HPDE6-E6E7 (cell line): ENCODE measurements around the gene TOM1.
A peak's percentile ranks its signal among the peaks of the same experiment; 100 is the strongest.

ENCODE experiments used
- DNase-seq: peaks from one replicate; pipeline ENCODE4 v3.0.0; 2011; ENCODE audit warnings: missing footprints; ENCODE audit errors: extremely low spot score

Gene TOM1

DNA sequence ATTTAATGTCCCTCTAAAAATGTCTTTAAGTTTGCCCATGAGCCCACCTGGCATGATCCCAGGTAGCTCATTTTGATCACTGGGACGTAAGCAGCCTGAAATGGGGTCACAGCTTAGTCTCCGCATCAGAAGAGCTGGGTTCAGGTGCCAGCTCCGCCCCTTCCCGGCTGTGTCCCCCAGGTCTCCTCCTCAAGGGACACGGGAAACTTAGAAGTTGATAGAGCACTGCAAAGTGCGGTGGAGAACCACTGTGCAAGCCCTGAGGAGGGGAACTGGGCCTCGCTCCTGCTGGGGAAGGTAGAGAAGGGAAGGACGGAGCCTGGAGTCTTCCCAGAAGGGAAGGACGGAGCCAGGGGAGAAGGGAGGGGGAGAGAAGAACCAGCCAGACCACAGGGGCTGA, 7.7 kb downstream of the TOM1 start:
- DNase-seq: no peak

DNA sequence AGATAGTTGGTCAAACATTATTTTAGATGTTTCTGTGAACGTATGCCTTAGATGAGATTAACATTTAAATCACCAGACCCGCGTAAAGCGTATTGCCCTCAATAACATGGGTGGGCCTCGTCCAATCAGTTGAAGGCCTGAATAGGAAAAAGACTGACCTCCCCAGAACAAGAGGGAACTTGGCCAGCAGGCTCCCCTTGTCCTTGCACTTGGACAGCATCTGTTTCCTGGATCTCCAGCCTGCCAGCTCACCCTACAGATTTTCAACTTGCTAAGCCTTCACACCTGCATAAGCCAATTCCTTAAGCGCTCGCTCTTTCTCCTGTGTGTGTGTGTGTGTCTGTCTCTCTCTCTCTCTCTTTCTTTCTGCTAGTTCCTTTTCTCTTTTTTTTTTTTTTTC, 8.2 kb downstream of the TOM1 start:
- DNase-seq: no peak

DNA sequence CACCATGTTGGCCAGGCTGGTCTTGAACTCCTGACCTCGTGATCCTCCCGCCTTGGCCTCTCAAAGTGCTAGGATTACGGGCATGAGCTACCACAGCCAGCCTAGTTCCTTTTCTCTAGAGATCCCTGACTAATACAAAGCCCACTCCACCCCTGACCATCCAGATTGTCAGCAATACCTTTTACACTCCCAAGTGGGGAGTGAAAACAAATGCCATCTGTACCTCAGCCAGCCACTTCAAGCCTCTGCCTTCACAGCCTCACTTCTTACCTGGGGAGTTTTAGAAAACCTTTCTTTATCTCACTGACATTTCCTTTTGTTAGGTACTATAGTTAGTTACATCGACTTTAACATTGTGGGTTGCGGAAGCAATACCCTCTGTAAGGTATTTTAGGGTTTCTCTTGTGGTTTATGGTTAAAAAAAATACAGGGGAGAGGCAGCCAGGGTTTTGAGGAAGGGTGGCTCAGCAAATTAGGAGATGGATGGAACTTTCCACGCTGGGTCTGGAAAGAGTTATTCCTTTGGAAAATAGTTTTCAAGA, 8.9 kb downstream of the TOM1 start:
- DNase-seq: no peak

DNA sequence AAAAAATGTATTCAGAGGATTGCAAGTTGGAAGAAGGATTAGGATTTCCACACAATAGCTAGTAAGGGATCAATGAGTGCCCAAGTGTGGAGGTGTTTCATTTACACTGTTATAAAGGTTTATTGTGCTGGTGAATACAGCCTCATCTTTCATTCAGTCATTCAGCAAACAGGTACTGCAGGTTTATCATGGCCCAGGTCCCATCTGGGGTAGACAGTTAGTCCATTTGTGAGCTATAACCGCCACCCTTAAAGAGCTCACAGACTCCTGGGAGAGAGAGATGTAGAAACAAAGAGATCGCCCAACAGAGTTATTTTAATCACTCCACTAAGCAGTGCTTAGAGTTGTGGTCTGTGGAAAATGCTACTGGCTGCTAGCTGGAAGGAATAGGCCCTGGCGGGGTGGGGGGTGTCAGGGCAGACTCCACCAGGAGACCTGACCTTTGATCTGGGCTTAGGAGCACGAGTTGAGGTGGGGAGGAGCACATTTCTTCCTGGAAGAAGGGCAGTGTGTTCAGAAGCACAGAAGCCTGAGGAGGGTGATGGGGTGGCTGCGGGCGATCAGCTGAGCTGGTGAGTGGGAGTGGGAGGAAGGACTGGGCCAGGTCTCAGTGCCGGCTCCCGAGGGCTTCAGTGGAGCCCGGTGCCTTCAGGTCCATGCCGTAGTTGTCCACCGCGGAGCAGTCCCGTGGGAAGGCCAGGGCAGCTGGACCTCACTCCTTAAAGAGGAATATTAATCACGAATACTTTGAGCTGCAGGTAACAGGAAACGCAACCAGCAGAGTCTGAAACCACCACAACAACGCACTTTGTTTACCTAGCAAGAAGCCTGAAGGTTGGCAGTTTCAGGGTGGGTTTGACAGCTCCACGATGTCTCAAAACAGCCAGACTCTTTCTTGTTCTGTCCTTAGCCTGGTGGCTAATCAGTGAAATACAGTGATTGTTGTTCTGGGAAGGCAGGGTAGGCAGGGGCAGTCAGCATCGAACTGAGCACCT, 11.2 kb downstream of the TOM1 start:
- no peak for DNase-seq

DNA sequence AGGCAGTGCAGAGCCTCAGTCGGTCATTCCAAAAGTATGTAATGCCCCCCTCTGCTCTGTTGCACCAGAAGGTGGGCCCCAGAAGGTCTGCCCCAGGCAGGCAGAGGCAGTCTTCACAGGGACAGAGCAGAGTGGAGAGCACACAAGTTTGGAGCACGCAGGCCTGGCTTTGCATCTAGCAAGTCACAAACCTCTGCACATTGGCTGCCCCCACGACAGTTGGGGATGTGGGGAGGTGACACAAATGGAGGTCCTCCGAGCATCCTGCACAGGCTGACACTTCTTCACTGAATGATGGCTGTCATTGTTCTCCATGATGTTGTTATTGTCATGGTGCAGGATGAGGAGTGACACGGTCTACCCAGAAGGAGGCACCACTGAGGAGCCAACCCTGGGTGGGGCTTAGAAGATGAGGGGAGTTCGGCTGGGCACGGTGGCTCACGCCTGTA, 11.9 kb downstream of the TOM1 start:
- no peak for DNase-seq

DNA sequence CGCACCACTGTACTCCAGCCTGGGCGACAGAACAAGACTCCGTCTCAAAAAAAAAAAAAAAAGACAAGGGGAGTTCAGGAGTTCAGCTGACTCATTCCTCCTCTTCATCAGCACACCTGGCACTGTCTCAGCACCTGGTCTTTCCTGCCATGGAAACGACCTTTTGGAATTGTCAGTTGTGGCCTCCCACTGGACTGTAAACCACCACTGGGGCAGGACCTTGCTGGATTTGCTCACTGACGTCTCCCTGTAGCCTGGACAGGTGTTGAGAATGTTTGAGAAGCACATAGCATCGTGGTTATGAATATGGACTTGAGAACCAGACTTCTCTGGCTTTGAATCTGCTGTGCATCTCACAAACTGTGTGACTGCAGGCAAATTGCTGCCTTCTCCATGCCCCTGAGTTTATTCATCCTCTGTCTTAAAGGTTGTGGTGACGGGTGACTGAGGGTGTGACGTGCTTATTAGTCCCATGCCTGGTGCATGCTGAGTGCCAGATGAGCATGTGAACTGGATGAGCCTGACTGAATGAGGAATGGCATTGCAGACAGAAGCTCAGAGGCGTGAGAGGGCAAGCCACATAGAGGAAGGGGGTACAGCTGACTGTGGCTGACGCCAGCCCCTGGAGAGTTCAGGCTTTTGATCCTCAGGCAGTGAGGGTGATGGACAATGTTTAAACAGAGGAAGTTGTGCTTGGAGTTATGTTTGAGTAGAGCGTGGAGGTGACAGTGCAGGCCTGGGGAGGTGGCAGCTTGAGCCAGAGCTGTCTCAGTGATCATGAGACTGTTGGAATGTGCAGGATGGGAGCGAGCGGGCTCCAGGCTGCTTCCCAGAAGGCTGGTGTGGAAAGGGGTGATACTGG, 12.7 kb downstream of the TOM1 start:
- peak; percentile 47 for DNase-seq

DNA sequence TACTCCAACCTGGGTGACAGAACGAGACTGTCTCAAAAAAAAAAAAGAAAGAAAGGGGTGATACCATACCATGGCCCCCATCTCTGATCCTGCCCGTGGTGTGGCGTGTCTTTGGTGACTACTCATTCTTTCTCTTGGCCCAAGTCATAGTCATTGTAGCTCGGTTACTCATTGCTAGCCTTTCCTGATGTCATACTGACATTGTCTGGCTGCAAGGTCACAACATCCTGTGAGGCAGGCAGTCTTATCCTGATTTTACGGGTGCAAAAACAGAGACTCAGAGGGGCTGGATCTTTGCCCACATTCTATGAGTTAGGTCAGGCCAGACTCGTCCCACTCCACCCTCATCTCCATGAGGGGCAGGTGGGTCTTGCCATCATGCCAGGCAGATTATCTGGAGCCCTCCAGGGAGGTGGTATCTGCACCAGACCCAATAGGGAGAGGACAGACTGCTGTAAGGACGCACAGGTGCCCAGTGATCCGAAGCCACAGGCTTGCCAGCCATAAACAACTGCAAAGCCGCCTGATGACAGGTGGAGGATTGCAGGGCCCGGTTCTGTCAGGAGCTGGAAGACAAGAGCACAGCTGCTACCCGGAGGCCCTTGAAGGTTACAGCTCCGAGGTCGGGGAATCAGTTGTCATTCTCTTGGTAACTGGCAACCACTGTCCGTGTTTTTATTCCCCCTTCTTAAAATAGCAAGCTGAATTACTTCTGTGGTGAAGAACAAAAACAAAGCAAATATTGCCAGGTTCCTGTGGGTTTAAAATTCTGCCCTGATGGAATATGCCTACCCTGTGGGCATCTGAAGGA, 13.8 kb downstream of the TOM1 start:
- DNase-seq: peak; percentile 25

- no peak for DNase-seq
Observed at GRCh38 chr22:35314161-35314942, 14.7 kb downstream of the TOM1 start.

GRCh38 chr22:35315141-35315854, 15.6 kb downstream of the TOM1 start:
- DNase-seq: no peak

- DNase-seq: no peak
Observed at GRCh38 chr22:35315855-35316745, 16.4 kb downstream of the TOM1 start.

- DNase-seq: no peak
Observed at GRCh38 chr22:35316751-35317150, 17.1 kb downstream of the TOM1 start.

GRCh38 chr22:35317680-35318290, 18.1 kb downstream of the TOM1 start:
- DNase-seq: no peak

GRCh38 chr22:35318346-35319215, 18.9 kb downstream of the TOM1 start:
- DNase-seq: no peak

- no peak for DNase-seq
Observed at GRCh38 chr22:35319244-35319985, 19.7 kb downstream of the TOM1 start.

DNA sequence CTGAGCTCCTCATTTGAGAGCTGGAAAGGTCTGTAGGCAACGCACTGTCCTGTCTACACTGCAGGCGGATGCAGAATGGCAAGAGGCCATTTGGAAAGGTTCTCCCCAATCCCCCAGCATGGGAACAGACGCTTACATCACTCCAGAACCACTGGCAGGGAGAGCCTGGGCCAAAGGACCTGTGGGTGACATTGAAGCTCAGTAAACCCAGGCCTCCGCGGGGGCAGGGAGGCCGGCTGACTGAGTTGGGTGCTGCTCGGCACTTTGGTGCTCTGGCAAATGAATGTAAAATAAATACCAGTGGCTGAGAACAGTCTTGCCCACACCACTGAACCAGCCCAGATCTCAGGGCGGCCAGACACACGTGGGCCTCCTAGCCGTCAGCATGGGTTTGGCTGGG, 22.4 kb downstream of the TOM1 start:
- DNase-seq: no peak

DNA sequence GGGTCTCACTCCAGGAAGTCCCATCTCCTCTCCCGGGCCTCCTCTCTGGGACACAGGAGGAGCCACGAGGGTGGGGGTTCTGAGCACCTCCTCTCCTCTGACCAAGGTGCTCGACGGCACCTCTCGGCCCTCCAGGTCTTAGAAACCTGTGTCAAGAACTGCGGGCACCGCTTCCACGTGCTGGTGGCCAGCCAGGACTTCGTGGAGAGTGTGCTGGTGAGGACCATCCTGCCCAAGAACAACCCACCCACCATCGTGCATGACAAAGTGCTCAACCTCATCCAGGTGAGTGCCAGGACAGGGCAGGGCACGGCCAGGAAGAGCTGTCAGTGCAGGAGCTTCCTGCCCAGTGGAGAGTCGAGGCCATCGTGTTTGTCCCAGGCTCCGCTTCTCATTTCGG, 23.2 kb downstream of the TOM1 start:
- DNase-seq: no peak

DNA sequence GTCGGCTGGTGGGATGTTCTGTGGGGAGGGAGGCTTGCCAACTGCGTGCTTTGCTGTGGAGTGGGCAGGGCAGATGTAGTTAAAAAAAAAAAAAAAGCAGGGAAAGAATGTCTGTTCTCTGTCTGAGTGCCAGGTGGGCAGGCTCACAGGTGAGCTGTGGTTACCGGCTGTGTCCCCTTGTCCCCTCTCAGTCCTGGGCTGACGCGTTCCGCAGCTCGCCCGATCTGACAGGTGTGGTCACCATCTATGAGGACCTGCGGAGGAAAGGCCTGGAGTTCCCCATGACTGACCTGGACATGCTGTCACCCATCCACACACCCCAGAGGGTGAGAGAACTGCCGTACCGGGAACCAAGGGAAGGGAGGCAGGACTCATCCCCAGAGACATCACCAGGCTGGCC, 23.6 kb downstream of the TOM1 start:
- DNase-seq: no peak
